Activated CD8-positive, alpha-beta T cell treated with anti-CD3 and anti-CD28 coated beads, Interleukin-2, amount 10 ng/mL, durations not matched to agents 7 days and 5 days (primary cell): Measurements from ENCODE around the gene CADM1. TPM values are rescaled to one million over a fixed set of nuclear protein-coding genes. Genes with fewer than 3 reads are reported as not detected.

Source experiments
- ATAC-seq: fragments of 150-1000 bp; cut with Tn5 transposase; one replicate; pipeline ENCODE4 v1.10.0; 2021; ENCODE audit warnings: moderate library complexity
- CTCF ChIA-PET: fragments of 350-600 bp; sonication (Branson Sonifier 250); formaldehyde crosslinking; loops from one replicate; lab custom pipeline; 2021; ENCODE audit warnings: antibody characterized with exemption; lab: Charles Lee
- POLR2A ChIA-PET: fragments of 350-600 bp; sonication (Branson Sonifier 250); formaldehyde crosslinking; loops from one replicate; lab custom pipeline; 2021; ENCODE audit warnings: antibody characterized with exemption; lab: Charles Lee
- DNase-seq: peaks from one replicate; pipeline ENCODE4 v3.0.0-alpha.2; 2020
- H3K27ac Mint-ChIP-seq: one replicate; pipeline ENCODE4 v1.8.0; 2021; ENCODE audit warnings: mild to moderate bottlenecking, mixed read lengths
- H3K27me3 Mint-ChIP-seq: one replicate; pipeline ENCODE4 v1.8.0; 2021; ENCODE audit warnings: low read depth, mixed read lengths
- H3K36me3 Mint-ChIP-seq: one replicate; pipeline ENCODE4 v1.8.0; 2021; ENCODE audit warnings: low read depth, mixed read lengths
- H3K4me1 Mint-ChIP-seq: one replicate; pipeline ENCODE4 v1.8.0; 2021; ENCODE audit warnings: low read depth, mixed read lengths
- H3K4me3 Mint-ChIP-seq: one replicate; pipeline ENCODE4 v1.8.0; 2021; ENCODE audit warnings: mild to moderate bottlenecking, mixed read lengths
- H3K9me3 Mint-ChIP-seq: one replicate; pipeline ENCODE4 v1.8.0; 2022; ENCODE audit warnings: mixed read lengths; ENCODE audit not compliant: insufficient read depth
- total RNA-seq, 2 experiments: library from RNA; stranded (reverse); gene quantifications; one replicate each; pipeline ENCODE4 v1.2.3, GENCODE V29; 2021

CADM1 gene
- total RNA-seq, 2 experiments from 2014 or later = 0.31 to 0.74 TPM

- ChIA-PET CTCF (interaction anchor here (1.3 kb wide), 1 partner anchor 8 kb away, joined by 3 read pairs; no protein-coding TSS in a partner anchor), POLR2A (no interaction called here)
- Mint-ChIP-seq H3K27ac (no peak overlapping the region), H3K9me3 (no peaks in the 10 kb centered on the region), H3K4me1 (no peaks in the 10 kb centered on the region), H3K4me3 (no peak overlapping the region), H3K27me3 (no peaks in the 10 kb centered on the region), H3K36me3 (no peaks in the 10 kb centered on the region)
- DNase-seq (no peak), ATAC-seq (no peak)
These were observed 190.9 kb downstream of the CADM1 start for GRCh38 chr11:115313224-115313838.

GRCh38 chr11:115311949-115312348 is 192.3 kb downstream of the CADM1 start:
- DNase-seq = no peak
- H3K27ac Mint-ChIP-seq = no peak overlapping the region
- no peak overlapping the region for H3K4me3 Mint-ChIP-seq

GRCh38 chr11:115306689-115307088 is 197.5 kb downstream of the CADM1 start:
- Mint-ChIP-seq H3K4me3 (no peak overlapping the region), H3K36me3 (no peaks in the 10 kb centered on the region), H3K27ac (no peak overlapping the region), H3K27me3 (no peaks in the 10 kb centered on the region), H3K9me3 (no peaks in the 10 kb centered on the region), H3K4me1 (no peaks in the 10 kb centered on the region)
- no peak for ATAC-seq
- DNase-seq = no peak
- CTCF ChIA-PET = no interaction called here
- POLR2A ChIA-PET = no interaction called here

More at GRCh38 chr11:115311949-115312348, 192.3 kb downstream of the CADM1 start:
- ChIA-PET CTCF (no interaction called here), POLR2A (no interaction called here)
- H3K36me3 Mint-ChIP-seq = no peaks in the 10 kb centered on the region
- no peaks in the 10 kb centered on the region for H3K9me3 Mint-ChIP-seq
- no peaks in the 10 kb centered on the region for H3K4me1 Mint-ChIP-seq
- ATAC-seq = no peak
- no peaks in the 10 kb centered on the region for H3K27me3 Mint-ChIP-seq

- no peaks in the 10 kb centered on the region for H3K27me3 Mint-ChIP-seq
- DNase-seq = no peak
- ChIA-PET CTCF (interaction anchor here (1.3 to 1.5 kb wide), 2 partner anchors 9 to 20 kb away, joined by 3 to 4 read pairs; no protein-coding TSS in a partner anchor), POLR2A (no interaction called here)
- ATAC-seq = no peak
- no peaks in the 10 kb centered on the region for H3K4me1 Mint-ChIP-seq
- no peak overlapping the region for H3K4me3 Mint-ChIP-seq
- no peaks in the 10 kb centered on the region for H3K36me3 Mint-ChIP-seq
- no peak overlapping the region for H3K27ac Mint-ChIP-seq
- H3K9me3 Mint-ChIP-seq = no peaks in the 10 kb centered on the region
These were observed 199.3 kb downstream of the CADM1 start for GRCh38 chr11:115304774-115305472.

GRCh38 chr11:115303929-115304531 is 200.2 kb downstream of the CADM1 start:
- Mint-ChIP-seq H3K36me3 (no peaks in the 10 kb centered on the region), H3K4me1 (no peaks in the 10 kb centered on the region), H3K27me3 (no peaks in the 10 kb centered on the region), H3K27ac (no peak overlapping the region), H3K4me3 (no peak overlapping the region), H3K9me3 (no peaks in the 10 kb centered on the region)
- ATAC-seq = no peak
- POLR2A ChIA-PET = no interaction called here
- DNase-seq = no peak
- CTCF ChIA-PET = interaction anchor here (1.3 to 1.5 kb wide), 2 partner anchors 10 to 21 kb away, joined by 3 to 4 read pairs; no protein-coding TSS in a partner anchor

GRCh38 chr11:115302946-115303703 is 201.1 kb downstream of the CADM1 start:
- no peaks in the 10 kb centered on the region for H3K4me1 Mint-ChIP-seq
- no peak overlapping the region for H3K27ac Mint-ChIP-seq
- H3K36me3 Mint-ChIP-seq = no peaks in the 10 kb centered on the region
- ATAC-seq (no peak), DNase-seq (no peak)
- H3K27me3 Mint-ChIP-seq = no peaks in the 10 kb centered on the region
- CTCF ChIA-PET = no interaction called here
- POLR2A ChIA-PET = no interaction called here
- H3K9me3 Mint-ChIP-seq = no peaks in the 10 kb centered on the region
- H3K4me3 Mint-ChIP-seq = no peak overlapping the region

GRCh38 chr11:115300660-115301428 is 203.4 kb downstream of the CADM1 start:
- Mint-ChIP-seq H3K36me3 (no peaks in the 10 kb centered on the region), H3K27ac (no peak overlapping the region), H3K4me1 (no peaks in the 10 kb centered on the region), H3K4me3 (no peak overlapping the region), H3K27me3 (no peaks in the 10 kb centered on the region), H3K9me3 (no peaks in the 10 kb centered on the region)
- ATAC-seq = no peak
- ChIA-PET POLR2A (no interaction called here), CTCF (no interaction called here)
- DNase-seq = no peak

GRCh38 chr11:115298300-115299012 is 205.8 kb downstream of the CADM1 start:
- H3K27me3 Mint-ChIP-seq = no peaks in the 10 kb centered on the region
- DNase-seq (no peak), ATAC-seq (no peak)
- H3K4me1 Mint-ChIP-seq = no peaks in the 10 kb centered on the region
- H3K9me3 Mint-ChIP-seq = no peaks in the 10 kb centered on the region
- H3K4me3 Mint-ChIP-seq = no peak overlapping the region
- H3K27ac Mint-ChIP-seq = no peak overlapping the region
- ChIA-PET POLR2A (no interaction called here), CTCF (no interaction called here)
- H3K36me3 Mint-ChIP-seq = no peaks in the 10 kb centered on the region

GRCh38 chr11:115297330-115297729 is 206.9 kb downstream of the CADM1 start:
- ATAC-seq = no peak
- no peaks in the 10 kb centered on the region for H3K9me3 Mint-ChIP-seq

GRCh38 chr11:115291325-115291724 is 212.9 kb downstream of the CADM1 start:
- no peak for DNase-seq
- ATAC-seq = no peak
- Mint-ChIP-seq H3K27me3 (no peaks in the 10 kb centered on the region), H3K27ac (no peak overlapping the region), H3K36me3 (no peaks in the 10 kb centered on the region), H3K9me3 (no peaks in the 10 kb centered on the region), H3K4me1 (no peaks in the 10 kb centered on the region), H3K4me3 (no peak overlapping the region)
- ChIA-PET POLR2A (no interaction called here), CTCF (no interaction called here)

More at GRCh38 chr11:115297330-115297729, 206.9 kb downstream of the CADM1 start:
- DNase-seq = no peak
- no peak overlapping the region for H3K4me3 Mint-ChIP-seq
- no peaks in the 10 kb centered on the region for H3K36me3 Mint-ChIP-seq
- CTCF ChIA-PET = no interaction called here
- no peak overlapping the region for H3K27ac Mint-ChIP-seq
- no peaks in the 10 kb centered on the region for H3K27me3 Mint-ChIP-seq
- POLR2A ChIA-PET = no interaction called here
- no peaks in the 10 kb centered on the region for H3K4me1 Mint-ChIP-seq

GRCh38 chr11:115290893-115291292 is 213.3 kb downstream of the CADM1 start:
- Mint-ChIP-seq H3K27ac (no peak overlapping the region), H3K36me3 (no peaks in the 10 kb centered on the region), H3K4me1 (no peaks in the 10 kb centered on the region), H3K27me3 (no peaks in the 10 kb centered on the region), H3K9me3 (no peaks in the 10 kb centered on the region), H3K4me3 (no peak overlapping the region)
- ATAC-seq (no peak), DNase-seq (no peak)
- POLR2A ChIA-PET = no interaction called here
- CTCF ChIA-PET = no interaction called here
